GM18858 (cell line): Measurements from ENCODE around the gene LYST.
"Not testable (repeated sequence)": the region's sequence is repeated elsewhere in the genome, so short reads cannot be mapped to it uniquely, and the experiment has no call there.

ENCODE experiments used
- ATAC-seq: cut with Tn5 transposase; IDR thresholded peaks from one replicate; pipeline ENCODE4 v1.9.1; 2021; ENCODE audit not compliant: unreplicated experiment

LYST gene

GRCh38 chr1:235859789-235860188 lies 6.9 kb downstream of the LYST start:
- no peak for ATAC-seq

DNA sequence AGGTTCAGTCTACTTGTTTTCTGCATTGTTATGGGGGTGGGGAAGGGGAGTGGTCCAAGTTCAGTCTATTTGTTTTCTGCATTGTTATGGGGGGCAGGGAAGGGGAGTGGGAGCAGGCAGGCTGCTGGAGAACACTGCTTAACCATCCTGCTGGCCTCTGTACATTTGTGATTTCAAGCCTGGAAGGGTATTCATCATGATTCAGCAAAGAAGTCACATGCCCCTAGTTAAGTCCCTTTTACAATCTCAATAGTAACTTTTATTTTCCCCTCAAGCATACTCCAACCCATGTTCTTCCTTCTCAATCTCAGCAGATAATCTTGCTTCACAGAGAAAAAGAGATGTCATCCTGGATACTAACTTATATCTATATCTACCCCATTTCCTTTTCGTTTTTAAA lies 7.9 kb downstream of the LYST start:
- ATAC-seq = no peak

GRCh38 chr1:235857756-235858155 lies 8.9 kb downstream of the LYST start:
- no peak for ATAC-seq

DNA sequence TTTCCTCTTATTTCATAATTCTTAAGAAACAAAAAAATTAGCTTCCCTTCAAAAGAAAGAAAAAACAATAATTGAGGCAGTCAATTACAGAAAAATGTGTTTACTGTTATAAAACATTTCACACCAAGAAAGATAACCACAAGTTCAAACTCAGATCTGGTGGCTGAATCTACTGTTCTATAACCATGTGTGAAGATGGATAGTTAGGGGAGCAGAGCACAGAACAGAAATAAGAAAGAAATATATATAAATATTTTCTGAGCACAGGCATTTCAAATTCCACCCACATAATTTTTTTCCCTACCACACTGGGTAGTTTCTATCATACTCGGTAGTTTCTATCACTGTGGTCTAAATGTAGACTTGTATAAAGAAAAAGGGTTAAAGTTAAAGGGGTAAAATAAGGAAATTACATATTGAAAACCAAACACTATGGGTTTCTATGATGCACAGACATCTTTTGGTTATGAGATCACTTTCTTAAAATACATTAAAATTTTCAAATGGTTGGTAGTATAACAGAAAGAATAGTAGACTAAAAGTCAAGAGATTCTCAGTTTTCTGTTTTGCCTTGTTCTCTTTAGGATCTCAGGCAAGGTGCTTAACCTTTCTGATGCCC lies 10.8 kb downstream of the LYST start:
- ATAC-seq = peak; percentile 65

DNA sequence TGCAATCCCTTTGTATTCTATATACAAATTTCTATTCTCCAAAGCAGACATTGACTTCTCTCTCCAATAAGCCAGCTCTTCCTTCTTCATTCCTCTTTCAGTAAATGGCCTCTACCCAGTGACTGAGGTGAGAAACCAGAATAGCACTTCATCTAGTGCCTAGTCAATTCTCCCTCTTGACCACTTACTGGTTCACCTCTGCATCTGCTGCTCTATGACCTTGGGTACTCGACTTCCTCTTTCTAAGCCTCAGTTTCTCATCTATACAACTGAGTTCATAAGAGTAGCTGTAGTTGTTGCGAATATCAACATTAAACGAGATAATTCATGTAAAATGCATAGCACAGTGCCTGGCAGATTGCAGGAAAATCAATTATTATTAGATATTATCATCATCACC lies 12.4 kb downstream of the LYST start:
- peak; percentile 37 for ATAC-seq

DNA sequence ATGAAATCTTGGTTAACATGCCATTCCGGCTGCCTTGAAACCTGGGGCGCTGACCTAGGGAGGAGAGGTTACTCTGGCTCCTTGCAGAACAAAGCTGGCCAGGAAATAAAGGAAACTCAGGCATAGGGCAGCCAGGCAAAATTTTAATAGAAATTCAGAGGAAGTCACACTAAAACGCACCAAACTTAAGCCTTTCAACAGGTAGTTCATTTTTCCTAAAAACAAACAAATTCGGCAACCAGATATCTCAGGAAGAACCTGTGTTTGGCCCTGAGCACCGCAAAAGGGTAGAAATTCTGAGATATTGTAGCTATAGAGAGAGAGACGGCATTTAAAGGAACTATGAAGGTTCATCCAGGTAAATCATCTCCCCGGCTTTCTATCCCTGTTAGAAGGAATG lies 13.1 kb downstream of the LYST start:
- ATAC-seq = no peak

DNA sequence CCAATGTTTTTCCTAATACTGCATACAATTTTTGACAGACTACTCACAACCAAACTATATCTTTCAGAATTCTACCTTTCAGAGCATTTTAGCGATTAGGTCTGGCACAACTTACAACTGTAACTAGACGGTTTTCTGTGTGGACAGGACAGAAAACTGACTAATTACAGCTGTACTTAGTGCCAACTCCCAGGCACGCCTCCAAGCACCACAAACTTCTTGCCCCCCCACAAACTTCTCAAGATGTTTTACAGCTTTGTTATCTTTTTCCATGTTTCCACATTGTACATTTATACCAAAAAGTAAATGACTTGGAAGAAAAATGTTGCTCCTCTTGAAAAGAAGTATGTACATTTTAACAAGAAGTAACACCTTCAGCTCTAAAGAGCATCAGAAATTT lies 13.8 kb downstream of the LYST start:
- no peak for ATAC-seq

- ATAC-seq = no peak
Observed at GRCh38 chr1:235851939-235852338, 14.8 kb downstream of the LYST start.

DNA sequence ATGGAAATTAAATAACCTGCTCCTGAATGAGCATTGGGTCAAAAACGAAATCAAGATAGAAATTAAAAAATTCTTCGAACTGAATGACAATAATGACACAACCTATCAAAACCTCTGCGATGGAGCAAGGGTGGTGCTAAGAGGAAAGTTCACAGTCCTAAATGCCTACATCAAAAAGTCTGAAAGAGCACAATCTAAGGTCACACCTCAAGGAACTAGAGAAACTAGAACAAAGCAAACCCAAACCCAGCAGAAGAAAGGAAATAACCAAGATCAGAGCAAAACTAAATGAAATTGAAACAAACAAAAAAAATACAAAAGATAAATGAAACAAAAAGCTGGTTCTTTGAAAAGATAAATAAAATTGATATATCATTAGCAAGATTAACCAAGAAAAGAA lies 18.5 kb downstream of the LYST start:
- ATAC-seq = not testable (repeated sequence)

GRCh38 chr1:235845656-235846107 lies 21.0 kb downstream of the LYST start:
- not testable (repeated sequence) for ATAC-seq

GRCh38 chr1:235844776-235845175 lies 21.9 kb downstream of the LYST start:
- no peak for ATAC-seq

DNA sequence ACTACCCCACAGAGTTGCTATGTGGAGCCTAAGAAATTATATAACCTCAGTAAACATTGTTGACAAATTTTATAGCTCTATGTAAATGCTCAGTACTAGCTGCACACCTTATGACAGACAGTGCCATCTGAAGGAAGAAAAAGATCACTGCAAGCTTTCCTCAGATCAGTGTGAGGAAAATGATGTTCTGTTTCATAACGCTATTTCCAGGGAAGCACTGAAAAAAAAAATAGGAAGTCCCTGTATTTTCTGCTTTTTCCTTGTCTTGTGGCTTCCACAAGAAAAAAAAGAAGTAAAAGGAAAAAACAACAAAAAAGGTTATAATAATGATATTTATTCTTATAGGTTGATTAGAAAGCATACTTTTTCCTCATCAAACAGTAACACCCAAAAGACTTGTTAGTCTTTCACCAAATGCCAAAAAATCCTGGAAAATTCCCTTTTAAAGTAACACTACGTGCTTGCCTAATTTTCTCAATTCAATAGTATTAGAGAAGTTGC lies 23.2 kb downstream of the LYST start:
- ATAC-seq = peak; percentile 50

DNA sequence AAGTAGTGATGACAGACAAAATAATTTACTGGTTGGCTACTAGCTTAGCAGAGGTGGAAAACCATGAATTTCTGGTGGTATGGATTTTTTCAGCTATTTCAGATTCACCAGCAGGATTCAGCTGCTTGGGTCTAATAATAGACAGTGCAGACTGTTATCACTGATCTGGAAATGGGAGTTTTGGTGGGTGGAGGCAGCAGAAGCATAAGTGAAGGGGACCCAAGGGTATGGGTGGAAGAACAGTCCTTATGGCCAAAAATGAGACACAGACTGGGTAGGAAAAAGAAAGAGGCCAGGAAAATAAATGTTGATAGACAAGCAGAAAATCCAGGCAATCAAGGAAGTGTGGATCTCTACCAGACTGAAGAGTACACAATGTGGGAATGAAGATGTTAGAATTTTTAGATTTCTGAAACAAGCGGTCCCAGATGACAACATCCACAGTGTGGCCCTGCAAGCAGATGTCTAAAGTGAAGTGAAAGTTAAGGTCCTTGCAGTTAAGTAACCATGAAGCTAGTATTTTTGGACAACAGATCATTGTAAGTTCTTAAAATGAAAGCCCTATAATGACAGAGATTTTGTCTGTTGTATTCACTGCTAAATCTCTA lies 24.7 kb downstream of the LYST start:
- ATAC-seq = peak; percentile 64

- ATAC-seq = no peak
Observed at GRCh38 chr1:235838021-235838420, 28.7 kb downstream of the LYST start.

GRCh38 chr1:235835226-235835625 lies 31.5 kb downstream of the LYST start:
- no peak for ATAC-seq

GRCh38 chr1:235834620-235835019 lies 32.1 kb downstream of the LYST start:
- no peak for ATAC-seq

- ATAC-seq = no peak
Observed at GRCh38 chr1:235832011-235832410, 34.7 kb downstream of the LYST start.

DNA sequence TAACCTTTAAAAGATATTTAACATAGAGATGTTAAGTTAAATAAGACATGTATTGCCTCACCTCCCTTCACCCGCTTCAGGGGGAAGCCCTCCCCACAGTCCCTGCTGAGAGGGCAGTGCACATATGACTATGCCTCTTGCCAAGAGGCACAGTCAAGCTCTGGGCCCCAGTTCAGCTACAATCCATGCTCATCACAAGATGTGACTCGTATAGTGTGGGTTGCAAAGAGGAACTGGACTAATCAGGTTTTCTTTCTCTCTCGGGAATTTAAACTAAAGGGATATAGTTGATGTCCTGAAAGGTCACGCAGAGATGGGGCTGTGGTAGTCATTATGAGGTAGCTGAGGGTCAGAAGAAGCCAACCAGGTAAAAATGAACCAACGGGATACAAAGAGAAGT lies 35.6 kb downstream of the LYST start:
- ATAC-seq = peak; percentile 97

GRCh38 chr1:235826102-235826854 lies 40.4 kb downstream of the LYST start:
- no peak for ATAC-seq

- ATAC-seq = no peak
Observed at GRCh38 chr1:235825229-235825628, 41.5 kb downstream of the LYST start.

GRCh38 chr1:235823684-235824083 lies 43.0 kb downstream of the LYST start:
- no peak for ATAC-seq

DNA sequence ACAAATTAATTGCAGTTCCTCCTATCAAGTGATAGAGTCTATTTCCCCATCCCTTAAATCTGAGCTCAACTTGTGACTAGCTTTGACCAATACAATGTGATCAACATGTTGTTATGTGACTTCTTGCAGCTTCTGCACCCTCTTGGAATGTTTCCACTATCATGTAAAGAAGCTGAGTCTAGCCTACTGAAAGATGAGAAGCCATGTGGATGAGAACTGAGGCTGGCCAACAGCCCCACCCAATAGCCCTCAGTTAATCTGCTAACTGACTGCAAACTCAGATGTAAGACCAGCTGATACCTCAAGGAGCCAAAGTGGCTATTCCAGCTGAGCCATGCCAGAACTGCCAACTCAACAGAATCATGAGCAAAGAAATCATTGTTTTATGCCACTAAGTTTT lies 44.0 kb downstream of the LYST start:
- no peak for ATAC-seq
